NCI-H2227 (cell line): Measurements from ENCODE around the gene TMEM143.
A peak's percentile ranks its signal among the peaks of the same experiment; 100 is the strongest.

Experiments used
- DNase-seq: peaks from one replicate; lab custom pipeline; 2025; ENCODE audit not compliant: unreplicated experiment; lab: John Stamatoyannopoulos, UW

Gene TMEM143

GRCh38 chr19:48361912-48362311 lies 1.8 kb downstream of the TMEM143 start:
- DNase-seq = no peak

- no peak for DNase-seq
These were observed 4.6 kb downstream of the TMEM143 start for GRCh38 chr19:48359123-48359522.

- no peak for DNase-seq
These were observed 8.3 kb downstream of the TMEM143 start for GRCh38 chr19:48355365-48355954.

GRCh38 chr19:48354332-48354992 lies 9.3 kb downstream of the TMEM143 start:
- DNase-seq = peak; percentile 29

GRCh38 chr19:48353677-48354076 lies 10.1 kb downstream of the TMEM143 start:
- no peak for DNase-seq

GRCh38 chr19:48351341-48351752 lies 12.4 kb downstream of the TMEM143 start:
- peak; percentile 43 for DNase-seq

GRCh38 chr19:48350856-48351255 lies 12.9 kb downstream of the TMEM143 start:
- DNase-seq = no peak

GRCh38 chr19:48348737-48349136 lies 15.0 kb downstream of the TMEM143 start:
- no peak for DNase-seq

GRCh38 chr19:48348045-48348444 lies 15.7 kb downstream of the TMEM143 start:
- no peak for DNase-seq

- no peak for DNase-seq
These were observed 17.5 kb downstream of the TMEM143 start for GRCh38 chr19:48346191-48346590.

- DNase-seq = no peak
These were observed 18.8 kb downstream of the TMEM143 start for GRCh38 chr19:48344892-48345291.

- DNase-seq = no peak
These were observed 20.7 kb downstream of the TMEM143 start for GRCh38 chr19:48342841-48343540.

- no peak for DNase-seq
These were observed 21.4 kb downstream of the TMEM143 start for GRCh38 chr19:48342414-48342738.

- no peak for DNase-seq
These were observed 22.0 kb downstream of the TMEM143 start for GRCh38 chr19:48341515-48342413.

- peak; percentile 14 for DNase-seq
These were observed 22.7 kb downstream of the TMEM143 start for GRCh38 chr19:48340995-48341394.

GRCh38 chr19:48338802-48339503 lies 24.8 kb downstream of the TMEM143 start:
- no peak for DNase-seq

- DNase-seq = no peak
These were observed 25.4 kb downstream of the TMEM143 start for GRCh38 chr19:48338253-48338755.

- DNase-seq = peak; percentile 89
These were observed 30.0 kb downstream of the TMEM143 start for GRCh38 chr19:48333467-48334384.

GRCh38 chr19:48332662-48333466 lies 30.9 kb downstream of the TMEM143 start:
- DNase-seq = peak; percentile 97
